ENCODE data around the gene PPM1F.

The PPM1F gene

DNA sequence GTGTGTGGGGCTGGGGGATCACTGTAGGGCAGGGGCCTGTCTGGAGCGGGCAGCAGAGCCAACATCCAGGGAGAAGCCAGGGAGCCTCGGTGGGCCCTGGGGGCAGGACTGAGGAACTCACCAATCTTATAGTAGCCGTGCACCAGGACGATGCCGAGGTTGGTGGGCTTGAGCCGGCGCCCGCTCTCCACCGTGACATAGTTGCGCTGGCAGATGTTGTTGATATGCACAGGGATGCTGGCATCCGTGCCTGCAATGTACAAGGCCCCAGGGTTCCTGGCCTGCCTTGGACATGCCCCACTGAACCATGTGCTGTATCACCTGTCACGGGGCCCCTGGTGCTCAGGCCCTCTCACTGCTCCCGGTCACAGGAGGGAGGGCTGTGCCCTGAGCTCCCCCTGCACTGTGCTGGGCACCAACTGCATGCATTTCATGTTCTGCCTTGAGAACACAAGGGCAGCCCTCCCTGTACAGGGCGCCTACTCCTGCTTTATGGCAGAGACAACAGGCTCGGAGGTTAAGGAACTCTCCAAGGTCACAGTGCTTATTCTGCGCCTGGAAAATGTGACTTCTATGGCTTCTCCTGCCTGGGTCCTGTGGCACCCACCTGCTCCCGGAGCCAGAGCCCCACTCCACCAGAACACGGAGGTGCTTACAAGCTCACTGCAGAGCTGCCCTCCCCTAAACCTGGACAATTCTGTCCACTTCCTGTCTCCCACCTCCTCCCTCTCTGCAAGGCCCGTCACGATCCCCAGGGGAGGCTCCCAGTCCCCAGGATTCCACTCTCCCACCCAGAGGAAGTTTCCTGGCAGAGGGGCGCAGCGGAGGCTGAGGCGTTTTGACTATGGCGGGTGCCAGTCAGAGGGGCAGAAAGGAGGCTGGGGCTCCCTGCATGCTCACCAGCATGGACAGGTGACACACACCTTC, 7.8 kb upstream of the PPM1F start:
- DNase-seq, result no peak

- DNase-seq, result no peak
Measured at GRCh38 chr22:21959274-21960074, 6.8 kb upstream of the PPM1F start.

GRCh38 chr22:21958360-21959273, 6.0 kb upstream of the PPM1F start:
- DNase-seq, result no peak

- DNase-seq, result no peak
Measured at GRCh38 chr22:21951931-21952465, 650 bp downstream of the PPM1F start.

- DNase-seq, result no peak
Measured at GRCh38 chr22:21951062-21951461, 1.6 kb downstream of the PPM1F start.

GRCh38 chr22:21949948-21950347, 2.7 kb downstream of the PPM1F start:
- DNase-seq, result no peak

GRCh38 chr22:21949569-21949918, 3.1 kb downstream of the PPM1F start:
- no peak for DNase-seq

GRCh38 chr22:21948824-21949568, 3.7 kb downstream of the PPM1F start:
- DNase-seq, result no peak

DNA sequence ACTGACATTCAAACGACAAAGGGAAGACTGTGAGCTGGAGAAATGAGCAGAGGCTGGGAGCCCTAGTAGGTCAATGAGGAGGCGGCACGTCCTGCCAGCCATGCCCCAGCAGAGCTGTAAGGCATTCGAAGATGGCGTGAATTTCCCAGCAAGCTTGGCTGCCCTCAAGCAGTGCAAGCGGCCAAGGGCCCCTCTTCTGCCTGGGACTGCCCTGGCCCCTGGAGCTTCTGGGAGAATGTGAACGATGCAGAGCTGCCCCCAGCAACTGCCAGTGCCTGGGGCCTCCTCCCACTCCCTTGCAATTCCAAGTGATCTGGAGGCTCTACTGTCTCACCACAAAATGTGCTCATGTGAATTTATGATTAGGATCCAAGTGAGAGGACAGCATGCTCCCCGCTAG, 4.3 kb downstream of the PPM1F start:
- DNase-seq, result no peak

GRCh38 chr22:21947040-21948014, 5.3 kb downstream of the PPM1F start:
- no peak for DNase-seq

DNA sequence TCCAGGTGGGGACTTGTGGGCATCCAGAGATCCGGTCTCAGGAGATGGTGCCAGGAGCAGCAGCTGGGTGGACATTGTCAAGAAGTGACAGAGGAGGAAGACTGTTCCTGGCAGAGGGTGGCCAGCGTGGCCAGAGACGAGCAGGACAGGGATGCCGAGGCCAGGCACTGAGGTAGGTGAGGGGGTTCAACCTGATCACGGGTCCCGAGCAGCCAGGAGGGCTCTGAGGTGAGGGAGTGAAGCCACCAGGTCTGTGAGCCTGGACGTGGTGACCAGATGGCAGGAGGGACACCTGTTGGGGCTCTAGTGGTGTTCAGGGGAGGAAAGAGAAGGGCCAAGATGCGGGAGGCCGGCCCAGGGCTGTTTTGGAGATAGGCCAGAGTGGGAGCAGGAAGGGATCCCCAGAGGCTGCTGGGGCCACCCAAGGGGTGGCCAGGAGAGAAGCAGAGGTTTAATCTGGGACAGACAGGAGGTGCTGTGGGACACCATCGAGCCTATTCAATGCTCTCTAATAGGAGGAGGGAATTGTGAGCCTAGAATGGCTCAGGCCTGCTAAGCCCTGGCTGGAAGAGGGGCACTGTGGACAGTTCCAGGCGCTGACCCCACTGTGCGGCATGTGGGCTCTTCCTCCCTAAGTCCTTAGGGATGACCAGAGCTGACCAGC, 6.3 kb downstream of the PPM1F start:
- no peak for DNase-seq

- DNase-seq, result no peak
Measured at GRCh38 chr22:21945453-21946261, 7.0 kb downstream of the PPM1F start.

DNA sequence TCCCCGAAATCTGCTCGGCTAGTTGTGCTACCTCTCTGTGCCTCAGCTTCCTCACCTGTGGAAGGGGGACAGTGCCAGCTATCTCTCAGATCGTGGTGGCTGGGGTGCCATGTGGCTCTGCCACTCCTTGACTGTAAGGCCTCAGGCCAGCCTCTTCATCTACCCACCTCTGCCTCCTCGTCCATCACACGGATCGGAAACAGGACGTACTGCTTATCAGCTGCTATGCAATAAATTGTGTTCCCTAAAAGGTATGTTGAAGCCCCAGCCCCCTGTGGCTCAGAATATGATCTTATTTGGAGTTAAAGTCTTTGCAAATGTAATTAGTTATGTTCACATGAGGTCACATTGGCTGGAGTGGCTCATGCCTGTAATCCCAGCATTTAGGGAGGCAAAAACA, 7.8 kb downstream of the PPM1F start:
- DNase-seq, result no peak

- no peak for DNase-seq
Measured at GRCh38 chr22:21943571-21944448, 8.8 kb downstream of the PPM1F start.

DNA sequence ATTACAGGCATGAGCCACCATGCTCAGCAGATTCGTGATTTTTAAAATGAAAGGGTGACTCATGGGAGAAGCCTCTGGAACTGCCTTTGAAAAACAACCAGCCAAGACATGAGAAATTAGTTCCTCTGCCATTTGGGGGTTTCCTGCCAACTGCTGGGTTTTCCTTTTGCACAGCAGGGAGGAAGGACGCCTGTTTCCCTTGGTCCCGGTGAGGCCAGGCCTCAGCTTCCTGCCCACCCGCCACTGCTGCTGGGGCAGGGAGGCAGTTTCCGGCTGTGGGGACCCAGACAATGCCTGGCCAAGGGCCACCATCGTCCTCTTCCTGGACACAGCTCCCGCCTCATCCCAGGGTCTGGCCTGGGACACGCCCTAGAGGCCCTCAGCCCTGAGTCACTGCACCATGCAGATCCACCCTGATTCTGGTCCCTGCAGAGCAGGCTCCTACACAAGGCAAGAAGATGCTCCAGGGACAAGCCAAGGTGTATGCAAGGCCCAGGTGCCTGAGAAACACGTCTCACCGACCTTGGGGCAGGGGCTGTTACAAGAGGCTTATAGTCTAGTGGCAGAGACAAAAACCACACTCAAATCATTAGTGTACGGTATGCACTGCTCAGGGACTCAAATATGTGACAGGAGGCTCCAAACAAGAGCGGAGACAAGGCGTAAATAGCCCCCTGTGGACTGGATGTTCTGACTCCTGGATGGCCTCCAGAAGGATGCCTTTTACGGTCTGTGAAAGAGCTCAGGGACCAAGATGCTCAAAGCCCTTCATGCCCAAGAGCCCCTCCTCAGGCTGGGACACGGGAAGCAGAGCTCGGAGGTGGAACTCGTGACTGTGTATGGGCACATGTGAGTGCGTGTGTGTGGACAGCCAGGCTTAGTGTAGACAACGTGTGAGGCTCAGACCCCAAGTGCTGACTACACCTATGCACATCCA, 10.0 kb downstream of the PPM1F start:
- no peak for DNase-seq

DNA sequence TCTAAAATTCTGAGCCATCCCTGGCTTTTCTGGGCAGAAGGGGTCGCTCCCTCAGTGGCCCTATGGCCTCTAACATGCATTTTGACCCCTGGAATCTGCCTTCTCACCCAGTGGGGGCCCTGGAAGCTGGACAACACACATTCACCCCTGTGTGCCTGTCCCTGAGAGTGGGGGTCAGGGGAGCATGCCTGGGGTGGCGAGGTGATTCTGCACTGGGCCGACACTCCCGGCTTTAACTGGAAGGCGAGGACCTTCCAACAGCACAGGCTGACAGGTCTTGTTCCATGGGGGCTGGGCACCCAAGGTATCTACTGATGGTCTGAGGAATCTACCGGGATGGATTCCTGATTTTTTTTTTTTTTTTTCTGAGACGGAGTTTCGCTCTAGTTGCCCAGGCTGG, 10.7 kb downstream of the PPM1F start:
- DNase-seq, result no peak

GRCh38 chr22:21940521-21940920, 12.1 kb downstream of the PPM1F start:
- DNase-seq, result no peak

All from activated naive CD4-positive, alpha-beta T cell treated with anti-CD3 and anti-CD28 coated beads, Interleukin-2, amount 50 U/mL, for 16 hours (primary cell).